Astrocyte of the spinal cord (primary cell): Measurements from ENCODE around the gene SPATA13.

Source experiments
- DNase-seq: peaks from one replicate; pipeline ENCODE4 v3.0.0; 2011; ENCODE audit warnings: low read depth, low spot score
- H3K4me3 ChIP-seq: 2 replicates; pipeline ENCODE4 v1.5.1; 2011; ENCODE audit warnings: low read depth, mild to moderate bottlenecking, low read length, moderate library complexity
- CTCF ChIP-seq: IDR thresholded peaks from 2 replicates; pipeline ENCODE4 v1.5.1; 2012; ENCODE audit warnings: low read depth, mild to moderate bottlenecking, low read length, inconsistent platforms
- in situ Hi-C: cut with HindIII; loops from 2 replicates; pipeline ENCODE4 v1.10.0; 2017; ENCODE audit warnings: low sequenced_read_pairs

Gene SPATA13

GRCh38 chr13:24249624-24250023, 89.1 kb downstream of the SPATA13 start:
- no peak overlapping the region for H3K4me3 ChIP-seq

GRCh38 chr13:24250376-24251057, 90.0 kb downstream of the SPATA13 start:
- in situ Hi-C loops: no loop called here
- no peak for TF ChIP-seq CTCF
- H3K4me3 ChIP-seq: no peak overlapping the region

More at GRCh38 chr13:24249624-24250023, 89.1 kb downstream of the SPATA13 start:
- no peak for DNase-seq
- in situ Hi-C loops: no loop called here
- TF ChIP-seq CTCF: no peak

GRCh38 chr13:24251525-24251924, 91.0 kb downstream of the SPATA13 start:
- TF ChIP-seq CTCF: no peak
- H3K4me3 ChIP-seq: no peak overlapping the region
- no peak for DNase-seq
- in situ Hi-C loops: no loop called here

More at GRCh38 chr13:24250376-24251057, 90.0 kb downstream of the SPATA13 start:
- DNase-seq: no peak

GRCh38 chr13:24252136-24252535, 91.6 kb downstream of the SPATA13 start:
- no peak for TF ChIP-seq CTCF
- in situ Hi-C loops: no loop called here
- DNase-seq: no peak
- H3K4me3 ChIP-seq: no peak overlapping the region

- no peak for DNase-seq
- H3K4me3 ChIP-seq: no peak overlapping the region
- no peak for TF ChIP-seq CTCF
- in situ Hi-C loops: no loop called here
These were observed 93.1 kb downstream of the SPATA13 start for GRCh38 chr13:24253520-24254145.

GRCh38 chr13:24254146-24254841, 93.8 kb downstream of the SPATA13 start:
- H3K4me3 ChIP-seq: no peak overlapping the region
- no peak for TF ChIP-seq CTCF
- no peak for DNase-seq
- in situ Hi-C loops: no loop called here
